Tibial nerve (tissue), 4 donors: Measurements from ENCODE around the gene IL1RAPL2.
A peak's percentile ranks its signal among the peaks of the same experiment; 100 is the strongest.

Experiments
- EP300 ChIP-seq, 2 donors: sonication (generic); formaldehyde crosslinking; IDR thresholded peaks; one replicate each; pipeline ENCODE4 v1.6.1; 2017; ENCODE audit warnings: antibody characterized with exemption in 2 of 2, mild to moderate bottlenecking in 1 of 2
- TF ChIP-seq, protein P1 (sequence below), 5 experiments: fragments of 200-600 bp in 3 of 5; fragments of 450-650 bp in 2 of 5; sonication (generic) in 3 of 5; IDR thresholded peaks; one replicate each; pipeline ENCODE4 v1.5.1; 2016 to 2019; ENCODE audit warnings: antibody characterized with exemption in 5 of 5, mild to moderate bottlenecking in 3 of 5, moderate library complexity in 2 of 5

DNA sequence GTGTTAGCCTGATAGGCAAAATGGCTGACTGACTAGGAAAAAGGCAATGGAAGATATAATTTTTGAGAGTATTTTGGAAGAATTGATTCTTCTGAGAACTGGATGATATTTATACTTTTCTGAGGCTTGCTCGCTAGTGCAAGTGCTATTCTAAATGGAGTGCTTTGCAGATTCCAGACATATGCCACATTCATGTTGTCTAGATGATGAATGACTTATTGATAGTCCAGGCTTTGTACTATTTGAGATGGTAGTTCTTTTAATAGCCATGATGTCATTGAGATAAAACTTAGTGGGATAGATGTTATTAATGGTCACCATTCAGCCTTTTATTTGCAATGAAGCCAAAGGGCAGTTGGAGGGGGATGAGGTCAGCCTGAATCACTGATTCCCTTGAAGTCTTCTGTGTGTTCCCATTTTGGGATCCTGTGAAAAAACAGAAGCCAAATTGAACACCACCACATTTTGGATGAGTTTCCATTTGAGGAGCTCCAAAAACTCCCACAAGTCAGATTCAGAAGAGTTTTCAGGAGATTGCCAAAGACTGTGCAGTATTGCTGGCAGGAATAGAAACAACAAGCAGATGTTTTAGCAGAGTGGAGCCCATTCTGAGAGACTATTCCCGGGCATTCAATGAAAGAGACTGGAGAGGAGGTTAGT is 184.1 kb downstream of the IL1RAPL2 start:
- TF ChIP-seq, protein P1, sequence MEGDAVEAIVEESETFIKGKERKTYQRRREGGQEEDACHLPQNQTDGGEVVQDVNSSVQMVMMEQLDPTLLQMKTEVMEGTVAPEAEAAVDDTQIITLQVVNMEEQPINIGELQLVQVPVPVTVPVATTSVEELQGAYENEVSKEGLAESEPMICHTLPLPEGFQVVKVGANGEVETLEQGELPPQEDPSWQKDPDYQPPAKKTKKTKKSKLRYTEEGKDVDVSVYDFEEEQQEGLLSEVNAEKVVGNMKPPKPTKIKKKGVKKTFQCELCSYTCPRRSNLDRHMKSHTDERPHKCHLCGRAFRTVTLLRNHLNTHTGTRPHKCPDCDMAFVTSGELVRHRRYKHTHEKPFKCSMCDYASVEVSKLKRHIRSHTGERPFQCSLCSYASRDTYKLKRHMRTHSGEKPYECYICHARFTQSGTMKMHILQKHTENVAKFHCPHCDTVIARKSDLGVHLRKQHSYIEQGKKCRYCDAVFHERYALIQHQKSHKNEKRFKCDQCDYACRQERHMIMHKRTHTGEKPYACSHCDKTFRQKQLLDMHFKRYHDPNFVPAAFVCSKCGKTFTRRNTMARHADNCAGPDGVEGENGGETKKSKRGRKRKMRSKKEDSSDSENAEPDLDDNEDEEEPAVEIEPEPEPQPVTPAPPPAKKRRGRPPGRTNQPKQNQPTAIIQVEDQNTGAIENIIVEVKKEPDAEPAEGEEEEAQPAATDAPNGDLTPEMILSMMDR (IDR thresholded peaks at IDR 0.05): no peak
- TF ChIP-seq EP300 (IDR thresholded peaks at IDR 0.05): peak in 1 of 2 donors; percentile 67
